GM23338 (cell line): ENCODE results near the gene MRRF. TPM values are rescaled to one million over a fixed set of nuclear protein-coding genes. Genes with fewer than 3 reads are reported as not detected.

Experiments
- ATAC-seq: fragments of 200-7000 bp; cut with Tn5 transposase; 3 replicates; pipeline ENCODE4 v1.9.1; 2020
- DNase-seq: peaks from one replicate; pipeline ENCODE4 v3.0.0-alpha.2; 2015; ENCODE audit warnings: low spot score
- H2AFZ ChIP-seq: fragments of 200-600 bp; sonication (generic); 2 replicates; pipeline ENCODE4 v1.8.0; 2016; ENCODE audit warnings: antibody characterized with exemption, mild to moderate bottlenecking, moderate library complexity
- H3F3A ChIP-seq: fragments of 200-600 bp; sonication (generic); replicated peaks from 2 replicates; pipeline ENCODE4 v1.8.0; 2017; ENCODE audit warnings: antibody characterized with exemption, mixed run types, low read depth
- H3K27ac ChIP-seq: fragments of 200-600 bp; sonication (generic); 2 replicates; pipeline ENCODE4 v1.6.1; 2016; ENCODE audit warnings: low read depth
- H3K27me3 ChIP-seq: fragments of 200-600 bp; sonication (generic); 2 replicates; pipeline ENCODE4 v1.8.0; 2016; ENCODE audit warnings: mild to moderate bottlenecking, mixed run types, moderate library complexity; ENCODE audit not compliant: insufficient read depth
- H3K36me3 ChIP-seq: fragments of 200-600 bp; sonication (generic); 2 replicates; pipeline ENCODE4 v1.8.0; 2016; ENCODE audit warnings: mild to moderate bottlenecking; ENCODE audit not compliant: insufficient read depth
- H3K4me1 ChIP-seq: fragments of 200-600 bp; sonication (generic); 2 replicates; pipeline ENCODE4 v1.8.0; 2016; ENCODE audit warnings: mild to moderate bottlenecking, moderate library complexity; ENCODE audit not compliant: insufficient read depth
- H3K4me2 ChIP-seq: fragments of 200-600 bp; sonication (generic); 2 replicates; pipeline ENCODE4 v1.7.1; 2017; ENCODE audit warnings: mixed run types
- H3K4me3 ChIP-seq: fragments of 200-600 bp; sonication (generic); 2 replicates; pipeline ENCODE4 v1.6.1; 2016; ENCODE audit warnings: mixed run types
- H3K79me2 ChIP-seq: fragments of 200-600 bp; sonication (generic); replicated peaks from 2 replicates; pipeline ENCODE4 v1.8.0; 2017; ENCODE audit warnings: mild to moderate bottlenecking; ENCODE audit not compliant: insufficient read depth
- H3K9me2 ChIP-seq: fragments of 200-600 bp; sonication (generic); 2 replicates; pipeline ENCODE4 v1.8.0; 2017; ENCODE audit not compliant: insufficient read depth
- H4K20me1 ChIP-seq: fragments of 200-600 bp; sonication (generic); replicated peaks from 2 replicates; pipeline ENCODE4 v1.8.0; 2017; ENCODE audit warnings: mild to moderate bottlenecking; ENCODE audit not compliant: insufficient read depth
- H3K27ac Mint-ChIP-seq: 2 replicates; pipeline ENCODE4 v1.8.0; 2020; ENCODE audit warnings: inconsistent platforms, mild to moderate bottlenecking, moderate library complexity, mixed read lengths
- H3K27me3 Mint-ChIP-seq: 3 replicates; pipeline ENCODE4 v1.8.0; 2022; ENCODE audit warnings: low read depth, mild to moderate bottlenecking, moderate library complexity, mixed read lengths, inconsistent platforms; ENCODE audit not compliant: insufficient read depth, poor library complexity
- H3K36me3 Mint-ChIP-seq: 3 replicates; pipeline ENCODE4 v1.8.0; 2021; ENCODE audit warnings: low read depth, mild to moderate bottlenecking, inconsistent platforms, moderate library complexity, mixed read lengths
- H3K4me1 Mint-ChIP-seq: 3 replicates; pipeline ENCODE4 v1.8.0; 2020; ENCODE audit warnings: mild to moderate bottlenecking, inconsistent platforms, mixed read lengths
- H3K4me3 Mint-ChIP-seq: 3 replicates; pipeline ENCODE4 v1.8.0; 2021; ENCODE audit warnings: moderate library complexity, mild to moderate bottlenecking, inconsistent platforms, mixed read lengths
- H3K9me3 Mint-ChIP-seq: 3 replicates; pipeline ENCODE4 v1.8.0; 2020; ENCODE audit warnings: moderate library complexity, mild to moderate bottlenecking, inconsistent platforms, mixed read lengths
- EZH2 ChIP-seq: fragments of 200-600 bp; sonication (generic); IDR thresholded peaks from one replicate; pipeline ENCODE4 v1.8.0; 2017; ENCODE audit warnings: antibody characterized with exemption, mild to moderate bottlenecking, low read depth; ENCODE audit not compliant: unreplicated experiment
- JUNB ChIP-seq: IDR thresholded peaks from one replicate; pipeline ENCODE4 v1.6.1; 2016; ENCODE audit warnings: antibody characterized with exemption; ENCODE audit not compliant: unreplicated experiment
- NANOG ChIP-seq: IDR thresholded peaks from 2 replicates; pipeline ENCODE4 v1.6.1; 2016; ENCODE audit warnings: antibody characterized with exemption, borderline replicate concordance
- polyA plus RNA-seq: library from polyadenylated mRNA; unstranded; fragments of >200 nt; fragmentation: Nextera tagmentation; extraction: Ambion mirVana; gene quantifications from 2 replicates; pipeline ENCODE4 v1.2.1, GENCODE V29; 2016
- total RNA-seq: library from RNA; depleted of rRNA; stranded (reverse); fragments of >200 nt; shearing (Covaris generic); gene quantifications from 2 replicates; pipeline ENCODE4 v1.2.3, GENCODE V29; 2014
- TF ChIP-seq, protein P1 (sequence below): fragments of 250-450 bp; sonication (Bioruptor Pico); IDR thresholded peaks from 2 replicates; pipeline ENCODE4 v1.5.0; 2020; ENCODE audit warnings: mild to moderate bottlenecking, moderate library complexity
- TF ChIP-seq, protein P2 (sequence below): IDR thresholded peaks from 2 replicates; pipeline ENCODE4 v1.6.1; 2016; ENCODE audit warnings: antibody characterized with exemption

MRRF gene
- total and polyA plus RNA-seq, 2 experiments from 2014 or later: 27.8 to 32.7 TPM

DNA sequence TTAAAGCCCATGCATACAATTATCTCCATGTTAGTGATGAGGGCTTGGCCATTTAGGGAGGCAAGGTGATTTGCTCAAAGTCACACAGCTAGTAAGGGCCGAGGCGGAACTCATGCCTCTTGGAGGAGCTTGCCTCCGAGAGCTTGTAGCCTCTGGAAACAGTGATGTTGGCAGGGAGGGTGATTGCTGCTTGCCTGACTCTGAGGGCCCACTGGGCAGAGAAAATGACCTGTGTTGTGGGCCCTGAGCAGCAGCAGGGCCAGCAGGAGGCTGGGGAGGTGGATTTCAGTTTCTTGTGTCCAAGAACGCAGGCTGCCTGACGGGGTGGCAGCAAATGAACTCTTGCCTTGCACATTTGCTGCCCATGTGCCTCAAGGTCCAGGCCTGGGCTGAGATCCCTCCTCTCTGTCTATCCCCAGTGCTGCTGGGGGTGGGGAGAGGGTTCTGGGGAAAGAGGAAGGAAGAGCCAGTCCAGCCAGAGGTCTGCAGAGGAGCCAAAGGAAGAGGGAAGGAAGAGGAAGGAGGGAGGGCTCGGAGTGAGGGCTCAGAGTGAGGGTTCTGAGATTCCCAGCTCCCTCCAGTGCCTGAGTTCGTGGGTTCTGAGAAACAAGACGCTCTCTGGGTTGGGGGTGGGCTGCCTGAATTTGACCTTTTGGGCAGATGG, 90.0 kb downstream of the MRRF start (continued):
- TF ChIP-seq, protein P1, sequence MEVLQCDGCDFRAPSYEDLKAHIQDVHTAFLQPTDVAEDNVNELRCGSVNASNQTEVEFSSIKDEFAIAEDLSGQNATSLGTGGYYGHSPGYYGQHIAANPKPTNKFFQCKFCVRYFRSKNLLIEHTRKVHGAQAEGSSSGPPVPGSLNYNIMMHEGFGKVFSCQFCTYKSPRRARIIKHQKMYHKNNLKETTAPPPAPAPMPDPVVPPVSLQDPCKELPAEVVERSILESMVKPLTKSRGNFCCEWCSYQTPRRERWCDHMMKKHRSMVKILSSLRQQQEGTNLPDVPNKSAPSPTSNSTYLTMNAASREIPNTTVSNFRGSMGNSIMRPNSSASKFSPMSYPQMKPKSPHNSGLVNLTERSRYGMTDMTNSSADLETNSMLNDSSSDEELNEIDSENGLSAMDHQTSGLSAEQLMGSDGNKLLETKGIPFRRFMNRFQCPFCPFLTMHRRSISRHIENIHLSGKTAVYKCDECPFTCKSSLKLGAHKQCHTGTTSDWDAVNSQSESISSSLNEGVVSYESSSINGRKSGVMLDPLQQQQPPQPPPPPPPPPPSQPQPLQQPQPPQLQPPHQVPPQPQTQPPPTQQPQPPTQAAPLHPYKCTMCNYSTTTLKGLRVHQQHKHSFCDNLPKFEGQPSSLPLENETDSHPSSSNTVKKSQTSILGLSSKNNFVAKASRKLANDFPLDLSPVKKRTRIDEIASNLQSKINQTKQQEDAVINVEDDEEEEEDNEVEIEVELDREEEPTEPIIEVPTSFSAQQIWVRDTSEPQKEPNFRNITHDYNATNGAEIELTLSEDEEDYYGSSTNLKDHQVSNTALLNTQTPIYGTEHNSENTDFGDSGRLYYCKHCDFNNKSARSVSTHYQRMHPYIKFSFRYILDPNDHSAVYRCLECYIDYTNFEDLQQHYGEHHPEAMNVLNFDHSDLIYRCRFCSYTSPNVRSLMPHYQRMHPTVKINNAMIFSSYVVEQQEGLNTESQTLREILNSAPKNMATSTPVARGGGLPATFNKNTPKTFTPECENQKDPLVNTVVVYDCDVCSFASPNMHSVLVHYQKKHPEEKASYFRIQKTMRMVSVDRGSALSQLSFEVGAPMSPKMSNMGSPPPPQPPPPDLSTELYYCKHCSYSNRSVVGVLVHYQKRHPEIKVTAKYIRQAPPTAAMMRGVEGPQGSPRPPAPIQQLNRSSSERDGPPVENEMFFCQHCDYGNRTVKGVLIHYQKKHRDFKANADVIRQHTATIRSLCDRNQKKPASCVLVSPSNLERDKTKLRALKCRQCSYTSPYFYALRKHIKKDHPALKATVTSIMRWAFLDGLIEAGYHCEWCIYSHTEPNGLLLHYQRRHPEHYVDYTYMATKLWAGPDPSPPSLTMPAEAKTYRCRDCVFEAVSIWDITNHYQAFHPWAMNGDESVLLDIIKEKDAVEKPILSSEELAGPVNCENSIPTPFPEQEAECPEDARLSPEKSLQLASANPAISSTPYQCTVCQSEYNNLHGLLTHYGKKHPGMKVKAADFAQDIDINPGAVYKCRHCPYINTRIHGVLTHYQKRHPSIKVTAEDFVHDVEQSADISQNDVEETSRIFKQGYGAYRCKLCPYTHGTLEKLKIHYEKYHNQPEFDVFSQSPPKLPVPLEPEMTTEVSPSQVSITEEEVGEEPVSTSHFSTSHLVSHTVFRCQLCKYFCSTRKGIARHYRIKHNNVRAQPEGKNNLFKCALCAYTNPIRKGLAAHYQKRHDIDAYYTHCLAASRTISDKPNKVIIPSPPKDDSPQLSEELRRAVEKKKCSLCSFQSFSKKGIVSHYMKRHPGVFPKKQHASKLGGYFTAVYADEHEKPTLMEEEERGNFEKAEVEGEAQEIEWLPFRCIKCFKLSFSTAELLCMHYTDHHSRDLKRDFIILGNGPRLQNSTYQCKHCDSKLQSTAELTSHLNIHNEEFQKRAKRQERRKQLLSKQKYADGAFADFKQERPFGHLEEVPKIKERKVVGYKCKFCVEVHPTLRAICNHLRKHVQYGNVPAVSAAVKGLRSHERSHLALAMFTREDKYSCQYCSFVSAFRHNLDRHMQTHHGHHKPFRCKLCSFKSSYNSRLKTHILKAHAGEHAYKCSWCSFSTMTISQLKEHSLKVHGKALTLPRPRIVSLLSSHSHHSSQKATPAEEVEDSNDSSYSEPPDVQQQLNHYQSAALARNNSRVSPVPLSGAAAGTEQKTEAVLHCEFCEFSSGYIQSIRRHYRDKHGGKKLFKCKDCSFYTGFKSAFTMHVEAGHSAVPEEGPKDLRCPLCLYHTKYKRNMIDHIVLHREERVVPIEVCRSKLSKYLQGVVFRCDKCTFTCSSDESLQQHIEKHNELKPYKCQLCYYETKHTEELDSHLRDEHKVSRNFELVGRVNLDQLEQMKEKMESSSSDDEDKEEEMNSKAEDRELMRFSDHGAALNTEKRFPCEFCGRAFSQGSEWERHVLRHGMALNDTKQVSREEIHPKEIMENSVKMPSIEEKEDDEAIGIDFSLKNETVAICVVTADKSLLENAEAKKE (CRISPR knock-in tag): no peak
- TF ChIP-seq EZH2 (no peak), JUNB (no peak)

DNA sequence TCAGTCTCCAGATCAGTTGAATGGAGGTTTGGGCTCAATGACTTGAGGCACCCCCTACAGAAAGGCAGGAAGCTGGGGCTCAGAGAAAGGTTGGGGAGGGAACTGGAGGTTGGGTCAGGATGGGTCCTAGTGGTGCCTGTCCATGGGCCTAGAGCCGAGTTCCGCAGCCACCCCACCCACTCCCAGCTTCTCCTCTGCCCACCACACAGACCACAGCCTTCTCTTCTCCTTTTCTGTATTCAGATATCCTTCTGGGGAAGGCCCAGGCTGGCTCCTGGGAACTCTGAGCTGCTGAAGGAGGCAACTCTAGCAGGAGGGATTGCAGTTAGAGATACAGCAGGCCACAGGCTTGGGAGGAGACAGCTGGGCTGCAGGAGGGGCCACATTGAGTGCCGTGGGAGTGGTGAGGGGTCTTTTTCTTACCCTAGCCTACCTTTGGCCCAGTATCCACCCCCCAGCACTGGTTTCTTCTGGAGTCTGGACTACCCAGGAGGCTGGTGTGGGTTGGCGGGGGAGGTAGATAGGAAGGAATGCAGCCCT, 90.7 kb downstream of the MRRF start:
- peaks cover 11% of the 10 kb centered on the region for H3K9me3 Mint-ChIP-seq
- H3K4me3 ChIP-seq: no peak overlapping the region
- peaks cover 11% of the 10 kb centered on the region for H3K27me3 Mint-ChIP-seq
- H3K36me3 Mint-ChIP-seq: peaks cover 3% of the 10 kb centered on the region; the same call in 1 of the 3 replicates
- no peak overlapping the region for H3K27ac ChIP-seq
- no peaks in the 10 kb centered on the region for H3K36me3 ChIP-seq
- no peak overlapping the region for H3K4me2 ChIP-seq
- no peaks in the 10 kb centered on the region for H3F3A ChIP-seq
- H2AFZ ChIP-seq: no peak overlapping the region
- ATAC-seq: no peak
- no peaks in the 10 kb centered on the region for H3K4me1 Mint-ChIP-seq
- no peaks in the 10 kb centered on the region for H3K79me2 ChIP-seq
- no peaks in the 10 kb centered on the region for H3K4me1 ChIP-seq
- no peaks in the 10 kb centered on the region for H3K27me3 ChIP-seq
- no peaks in the 10 kb centered on the region for H3K9me2 ChIP-seq
- H3K27ac Mint-ChIP-seq: no peak overlapping the region
- H4K20me1 ChIP-seq: no peaks in the 10 kb centered on the region
- no peak overlapping the region for H3K4me3 Mint-ChIP-seq
- no peak for DNase-seq
- TF ChIP-seq NANOG: no peak
- TF ChIP-seq, protein P2, sequence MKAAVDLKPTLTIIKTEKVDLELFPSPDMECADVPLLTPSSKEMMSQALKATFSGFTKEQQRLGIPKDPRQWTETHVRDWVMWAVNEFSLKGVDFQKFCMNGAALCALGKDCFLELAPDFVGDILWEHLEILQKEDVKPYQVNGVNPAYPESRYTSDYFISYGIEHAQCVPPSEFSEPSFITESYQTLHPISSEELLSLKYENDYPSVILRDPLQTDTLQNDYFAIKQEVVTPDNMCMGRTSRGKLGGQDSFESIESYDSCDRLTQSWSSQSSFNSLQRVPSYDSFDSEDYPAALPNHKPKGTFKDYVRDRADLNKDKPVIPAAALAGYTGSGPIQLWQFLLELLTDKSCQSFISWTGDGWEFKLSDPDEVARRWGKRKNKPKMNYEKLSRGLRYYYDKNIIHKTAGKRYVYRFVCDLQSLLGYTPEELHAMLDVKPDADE: no peak
- TF ChIP-seq, protein P1 (CRISPR knock-in tag): no peak
